ENCODE measurements around the gene PODXL2.
"Not testable (repeated sequence)": the region's sequence is repeated elsewhere in the genome, so short reads cannot be mapped to it uniquely, and the experiment has no call there.

Gene PODXL2

GRCh38 chr3:127629467-127630403 is 750 bp downstream of the PODXL2 start:
- peak; percentile 37 for DNase-seq

GRCh38 chr3:127630811-127631714 is 2.1 kb downstream of the PODXL2 start:
- no peak for DNase-seq

GRCh38 chr3:127632035-127632820 is 3.2 kb downstream of the PODXL2 start:
- DNase-seq = no peak

GRCh38 chr3:127634653-127635052 is 5.7 kb downstream of the PODXL2 start:
- DNase-seq = no peak

- DNase-seq = no peak
Measured at GRCh38 chr3:127637546-127637945, 8.6 kb downstream of the PODXL2 start.

- DNase-seq = no peak
Measured at GRCh38 chr3:127637971-127638370, 9.0 kb downstream of the PODXL2 start.

- DNase-seq = no peak
Measured at GRCh38 chr3:127639173-127640041, 10.4 kb downstream of the PODXL2 start.

GRCh38 chr3:127640042-127640355 is 11.0 kb downstream of the PODXL2 start:
- DNase-seq = no peak

GRCh38 chr3:127644641-127645370 is 15.8 kb downstream of the PODXL2 start:
- DNase-seq = no peak

GRCh38 chr3:127645371-127646015 is 16.5 kb downstream of the PODXL2 start:
- no peak for DNase-seq

GRCh38 chr3:127646501-127647046 is 17.6 kb downstream of the PODXL2 start:
- no peak for DNase-seq

- no peak for DNase-seq
Measured at GRCh38 chr3:127647166-127647844, 18.3 kb downstream of the PODXL2 start.

- DNase-seq = no peak
Measured at GRCh38 chr3:127647845-127648204, 18.8 kb downstream of the PODXL2 start.

- no peak for DNase-seq
Measured at GRCh38 chr3:127650236-127650635, 21.3 kb downstream of the PODXL2 start.

- no peak for DNase-seq
Measured at GRCh38 chr3:127651516-127652172, 22.7 kb downstream of the PODXL2 start.

GRCh38 chr3:127652246-127652995 is 23.4 kb downstream of the PODXL2 start:
- DNase-seq = no peak

- DNase-seq = no peak
Measured at GRCh38 chr3:127654374-127654773, 25.4 kb downstream of the PODXL2 start.

GRCh38 chr3:127654993-127655392 is 26.0 kb downstream of the PODXL2 start:
- not testable (repeated sequence) for DNase-seq

GRCh38 chr3:127655641-127656040 is 26.7 kb downstream of the PODXL2 start:
- no peak for DNase-seq
